Lower leg skin (tissue), 4 donors: ENCODE results near the gene SEC16A. TPM values are rescaled to one million over a fixed set of nuclear protein-coding genes. Genes with fewer than 3 reads are reported as not detected.

Experiments used
- DNase-seq, 2 donors: peaks; one replicate each; pipeline ENCODE4 v3.0.0-alpha.2; 2019; ENCODE audit warnings: low spot score in 2 of 2
- H3K4me3 ChIP-seq: fragments of 200-600 bp; sonication (generic); 2 replicates; pipeline ENCODE4 v1.5.1; 2017; ENCODE audit warnings: mild to moderate bottlenecking, low read depth; ENCODE audit not compliant: poor library complexity, severe bottlenecking
- CTCF ChIP-seq, 3 donors: fragments of 450-650 bp; IDR thresholded peaks; one replicate each; pipeline ENCODE4 v1.5.1; 2016; ENCODE audit warnings: antibody characterized with exemption in 3 of 3, mild to moderate bottlenecking in 3 of 3, moderate library complexity in 2 of 3
- POLR2A ChIP-seq, 2 donors: fragments of 450-650 bp; IDR thresholded peaks; one replicate each; pipeline ENCODE4 v1.6.1; 2016 to 2017; ENCODE audit warnings: antibody characterized with exemption in 2 of 2, mild to moderate bottlenecking in 1 of 2, moderate library complexity in 1 of 2
- WGBS, 2 donors: methylation state at CpG; one replicate each; pipeline ENCODE4 v1.1.5; 2018; 5-methylcytosine and 5-hydroxymethylcytosine counted together
- intact Hi-C: fragments of 100-400 bp; cut with DNase I; formaldehyde crosslinking; loops from one replicate; pipeline ENCODE4 v1.15.0; 2023; ENCODE audit warnings: low total_unique reads
- total RNA-seq, 4 donors: library from RNA; depleted of rRNA; stranded (reverse); fragments of >200 nt; gene quantifications; one replicate each; pipeline ENCODE4 v1.1.0, GENCODE V29; 2016

Gene SEC16A
- total RNA-seq, 4 donors from 2014 or later = 58.4 to 77.8 (median 58.5) TPM

- WGBS, 2 donors = 88 to 92% methylated on average over 15 of the region's 15 CpGs
- DNase-seq = no peak
- intact Hi-C loops = no loop called here
- H3K4me3 ChIP-seq = no peak overlapping the region
- TF ChIP-seq CTCF (IDR thresholded peaks at IDR 0.05) = no peak
These were observed 15.1 kb downstream of the SEC16A start for GRCh38 chr9:136467766-136468165.

DNA sequence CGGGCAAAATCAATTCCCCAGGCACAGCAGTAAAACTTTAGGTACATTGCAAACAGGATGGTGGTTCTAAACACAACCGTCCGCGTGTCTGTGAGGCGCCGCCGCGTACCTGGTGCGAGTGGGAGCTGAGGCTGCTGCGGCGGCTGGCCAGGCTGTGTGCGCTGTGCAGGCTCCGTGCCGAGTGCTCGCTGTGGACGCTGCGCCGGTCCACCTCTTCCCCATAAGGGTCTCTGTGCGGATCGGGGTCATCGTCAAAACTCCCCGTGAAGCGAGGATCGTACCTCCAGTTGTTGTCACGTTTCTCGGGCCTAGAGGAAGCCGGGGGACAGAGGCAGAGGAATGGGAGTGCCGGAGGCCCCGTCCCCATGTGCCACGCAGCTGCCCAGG lies 16.7 kb downstream of the SEC16A start:
- WGBS, 2 donors = 95% methylated on average over 30 of the region's 30 CpGs
- TF ChIP-seq POLR2A (IDR thresholded peaks at IDR 0.05) = no peak
- TF ChIP-seq CTCF (IDR thresholded peaks at IDR 0.05) = no peak
- DNase-seq = no peak
- intact Hi-C loops = no loop called here
- H3K4me3 ChIP-seq = no peak overlapping the region

DNA sequence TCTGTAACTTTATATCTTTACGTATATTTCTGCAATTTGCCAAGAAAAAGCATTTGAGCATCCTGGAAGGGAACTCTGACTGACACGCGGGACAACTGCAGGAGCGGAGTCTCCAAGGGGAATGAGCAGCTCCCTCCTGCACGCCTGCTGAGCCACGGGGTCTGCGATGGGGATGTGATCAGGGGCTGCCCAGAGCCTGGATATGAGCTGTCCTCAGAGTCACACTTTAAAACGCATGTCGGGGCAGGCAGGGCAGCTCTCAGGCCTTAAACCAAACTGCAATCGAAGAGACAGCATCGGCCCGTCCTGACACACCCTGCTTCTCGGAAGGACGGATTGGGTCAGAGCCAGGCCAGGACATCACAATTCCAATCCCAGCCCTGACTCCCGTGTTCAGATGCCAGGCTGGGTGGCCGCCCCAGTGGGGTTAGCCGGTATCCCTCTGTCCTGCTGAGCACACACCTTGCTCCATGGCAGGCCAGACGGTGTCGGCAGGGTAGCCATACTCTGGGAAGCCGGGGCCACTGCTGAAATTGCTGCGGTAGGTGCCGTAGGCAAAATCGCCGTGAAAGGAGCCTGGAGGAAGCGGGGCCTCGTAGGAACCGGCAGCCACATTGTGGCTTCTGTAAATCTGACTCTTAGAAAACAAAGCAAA lies 17.2 kb downstream of the SEC16A start:
- TF ChIP-seq CTCF (IDR thresholded peaks at IDR 0.05) = no peak
- no peak for TF ChIP-seq POLR2A (IDR thresholded peaks at IDR 0.05)
- intact Hi-C loops = no loop called here
- WGBS, 2 donors = 94 to 95% methylated on average over 27 of the region's 27 CpGs
- H3K4me3 ChIP-seq = no peak overlapping the region
- no peak for DNase-seq

GRCh38 chr9:136464241-136464640 lies 18.6 kb downstream of the SEC16A start:
- no peak overlapping the region for H3K4me3 ChIP-seq
- intact Hi-C loops = no loop called here
- TF ChIP-seq POLR2A (IDR thresholded peaks at IDR 0.05) (no peak), CTCF (IDR thresholded peaks at IDR 0.05) (no peak)
- WGBS, 2 donors = 93 to 94% methylated on average over 6 of the region's 6 CpGs
- no peak for DNase-seq

DNA sequence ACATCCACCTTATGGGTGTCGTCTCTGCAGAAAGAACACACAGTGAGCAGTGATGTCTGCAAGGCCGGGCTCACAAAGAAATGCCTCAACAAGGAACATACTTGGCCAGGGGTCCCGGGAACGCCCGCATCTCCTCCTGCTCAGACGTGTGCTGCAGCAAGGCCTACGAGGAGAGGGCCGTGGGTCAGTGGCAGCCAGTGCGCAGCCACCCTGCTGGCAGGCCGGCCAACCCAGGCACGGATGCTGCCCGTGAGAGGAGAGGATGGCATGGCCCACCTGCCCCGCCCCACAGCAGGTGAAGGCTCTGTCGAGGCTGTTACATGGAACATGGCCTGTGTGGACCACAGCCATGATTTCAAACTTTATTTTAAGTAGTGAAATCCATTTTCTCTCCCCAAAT lies 19.3 kb downstream of the SEC16A start:
- no peak for TF ChIP-seq CTCF (IDR thresholded peaks at IDR 0.05)
- H3K4me3 ChIP-seq = no peak overlapping the region
- WGBS, 2 donors = 87% methylated on average over 14 of the region's 14 CpGs
- no peak for DNase-seq
- intact Hi-C loops = no loop called here

- no peak overlapping the region for H3K4me3 ChIP-seq
- TF ChIP-seq CTCF (IDR thresholded peaks at IDR 0.05) (no peak), POLR2A (IDR thresholded peaks at IDR 0.05) (no peak)
- 87 to 96% methylated on average over 15 to 17 of the region's 17 CpGs for WGBS, 2 donors
- intact Hi-C loops = no loop called here
- no peak for DNase-seq
These were observed 20.2 kb downstream of the SEC16A start for GRCh38 chr9:136462664-136463063.
